GM19395 (cell line): ENCODE data around the gene PHRF1.

Experiments
- ATAC-seq: cut with Tn5 transposase; IDR thresholded peaks from one replicate; pipeline ENCODE4 v1.9.1; 2021; ENCODE audit warnings: mild to moderate bottlenecking, moderate library complexity; ENCODE audit not compliant: unreplicated experiment

The PHRF1 gene

GRCh38 chr11:538431-539051 lies 37.7 kb upstream of the PHRF1 start:
- no peak for ATAC-seq

DNA sequence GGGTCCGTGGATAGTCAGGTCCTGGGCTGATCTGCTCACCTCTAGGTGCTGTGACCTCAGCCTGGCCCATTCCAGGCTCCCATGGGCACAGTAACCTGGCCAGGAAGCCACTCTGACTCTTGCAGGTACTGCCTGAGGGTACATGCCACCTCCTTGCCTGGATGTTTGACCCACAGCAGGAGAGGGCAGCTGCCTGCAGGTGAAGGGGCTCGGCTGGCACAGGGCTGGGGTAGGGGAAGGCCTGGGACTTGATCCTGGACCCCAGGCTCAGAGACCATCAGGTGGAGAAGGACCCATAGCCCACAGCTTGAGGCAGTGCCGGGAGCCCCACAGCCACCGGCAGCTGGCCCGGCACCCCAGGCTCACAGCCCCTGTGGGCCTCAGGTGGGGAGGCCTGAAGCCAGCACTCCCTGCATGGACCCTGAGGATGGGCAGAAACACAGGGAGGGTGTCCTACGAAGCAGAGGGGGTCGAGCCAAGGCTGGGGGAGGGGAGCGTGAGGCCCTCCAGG lies 36.2 kb upstream of the PHRF1 start:
- ATAC-seq: no peak

DNA sequence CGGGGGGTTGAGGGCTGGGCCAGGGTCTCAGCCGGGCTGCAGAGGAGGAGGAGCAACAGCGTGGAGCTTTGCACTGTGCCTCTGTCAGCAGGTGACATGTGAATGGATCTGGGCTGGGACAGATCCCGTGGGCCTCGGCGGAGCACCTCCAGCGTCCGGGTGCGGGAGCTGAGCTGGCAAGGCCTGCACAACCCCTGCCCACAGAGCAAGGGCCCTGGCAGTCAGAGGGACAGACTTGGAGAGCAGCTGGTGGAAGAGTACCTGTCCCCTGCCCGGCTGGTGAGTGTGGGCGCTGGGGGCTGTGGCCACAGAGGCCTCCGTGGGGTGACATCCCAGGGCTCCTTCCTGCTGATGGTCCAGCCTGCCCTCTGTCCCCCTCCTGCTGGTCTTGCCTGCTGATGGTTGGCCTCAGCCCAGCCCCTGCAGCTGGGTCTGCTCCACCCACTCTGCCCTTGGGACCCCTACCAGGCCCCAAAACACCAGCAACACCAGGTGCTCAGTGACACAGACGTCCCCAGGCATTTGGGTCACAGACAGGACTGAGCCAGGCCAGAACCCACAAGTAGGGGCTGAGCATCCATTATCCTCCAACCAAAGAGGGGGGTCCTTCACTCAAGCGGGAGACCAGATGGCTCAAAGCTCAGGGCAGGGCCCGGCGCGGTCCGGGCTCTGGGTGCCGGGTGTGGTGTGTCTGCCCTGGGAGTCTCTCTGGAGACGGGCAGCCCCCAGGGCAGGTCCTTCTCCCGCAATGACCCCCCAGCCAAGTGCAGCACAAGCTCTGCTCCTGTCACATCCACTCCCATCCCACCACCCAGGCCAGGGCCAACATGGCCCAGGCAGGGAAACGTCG lies 35.5 kb upstream of the PHRF1 start:
- ATAC-seq: no peak

- no peak for ATAC-seq
These were observed 34.8 kb upstream of the PHRF1 start for GRCh38 chr11:541433-541885.

DNA sequence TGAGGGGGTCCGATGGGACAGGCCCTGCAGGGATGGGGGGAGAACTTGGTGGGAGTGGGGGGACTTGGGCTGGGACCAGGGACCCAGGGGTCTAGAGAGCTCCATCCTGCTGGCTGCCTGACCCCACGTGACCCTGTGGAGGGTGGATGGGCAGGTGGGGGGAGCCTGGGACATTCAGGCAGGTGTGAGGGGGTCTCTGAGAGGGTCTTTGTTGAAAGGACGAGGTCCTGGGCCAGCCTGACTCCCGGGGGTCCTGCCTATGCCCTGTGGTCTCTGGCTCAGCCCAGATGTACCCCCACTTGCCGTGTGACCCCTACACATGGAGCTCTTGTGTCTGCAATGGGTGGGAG lies 31.5 kb upstream of the PHRF1 start:
- no peak for ATAC-seq

- ATAC-seq: no peak
These were observed 31.1 kb upstream of the PHRF1 start for GRCh38 chr11:545171-545570.

DNA sequence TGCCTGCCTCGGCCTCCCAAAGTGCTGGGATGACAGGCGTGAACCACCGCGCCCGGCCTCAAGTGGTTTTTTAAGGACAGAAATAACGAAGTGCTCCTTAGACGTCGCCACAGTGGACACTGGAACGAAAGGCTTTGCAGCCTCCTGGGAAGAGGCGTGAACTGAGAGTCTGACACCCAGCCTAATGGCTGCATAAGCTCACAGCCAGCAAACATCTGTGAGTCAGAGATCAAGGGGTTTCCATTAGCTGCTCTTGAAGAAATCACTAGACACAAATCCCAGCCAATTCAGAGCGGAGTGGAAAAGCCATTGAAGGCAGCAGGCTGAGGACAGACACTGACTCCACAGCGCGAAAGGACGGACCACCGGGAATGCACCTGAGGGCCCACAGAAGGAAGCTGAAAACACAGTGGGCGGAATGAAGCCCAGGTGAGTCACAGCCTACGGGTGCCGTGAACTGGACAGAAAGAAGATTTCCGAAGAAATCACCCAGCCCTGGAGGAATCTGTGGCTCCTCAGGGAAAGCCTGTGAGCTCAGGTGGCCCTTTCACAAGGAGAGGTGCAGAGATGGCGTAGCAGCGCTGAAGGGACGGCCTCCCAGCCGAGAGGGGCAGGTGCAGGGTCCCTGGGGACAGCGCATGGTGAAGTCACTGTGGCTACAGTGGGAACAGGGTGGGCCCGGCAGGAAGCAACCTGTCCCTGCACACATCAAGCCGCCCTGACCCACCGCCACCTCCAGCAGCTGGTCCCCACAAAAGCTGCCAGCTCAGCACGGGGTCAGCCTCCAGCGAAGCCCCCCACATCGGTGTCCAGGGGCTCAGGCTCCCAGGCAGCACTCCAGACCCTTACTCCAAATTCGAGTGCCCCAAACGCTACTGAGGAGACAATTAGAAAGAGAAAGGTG lies 27.3 kb upstream of the PHRF1 start:
- ATAC-seq: no peak

DNA sequence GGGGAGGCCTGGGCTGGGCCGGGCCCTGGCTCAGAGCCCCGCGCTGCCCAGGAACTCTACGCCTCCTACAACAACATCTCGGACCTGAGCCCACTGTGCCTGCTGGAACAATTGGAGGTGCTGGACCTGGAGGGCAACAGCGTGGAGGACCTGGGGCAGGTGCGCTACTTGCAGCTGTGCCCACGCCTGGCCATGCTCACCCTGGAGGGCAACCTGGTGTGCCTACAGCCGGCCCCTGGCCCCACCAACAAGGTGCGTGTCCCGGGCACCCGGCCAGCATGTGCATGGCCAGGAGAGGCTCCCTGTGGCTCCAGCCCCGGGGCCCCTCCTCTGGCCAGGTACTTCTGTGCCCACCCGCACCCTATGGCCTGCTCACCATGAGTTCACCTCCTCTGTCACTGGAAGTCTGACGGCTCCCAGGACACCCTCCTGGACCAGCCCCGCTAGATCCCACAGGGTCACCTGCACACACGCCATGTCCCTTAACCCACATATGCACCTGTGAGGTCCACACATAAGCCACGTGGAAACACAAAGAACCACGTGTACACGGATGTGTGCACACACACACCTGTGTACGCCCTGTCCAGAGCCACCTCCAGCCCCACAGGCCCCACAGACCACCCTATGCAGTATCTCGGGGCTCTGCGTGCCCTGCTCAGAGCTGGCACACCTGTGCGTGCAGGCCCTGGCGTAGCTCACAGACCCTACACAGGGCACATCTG lies 26.1 kb upstream of the PHRF1 start:
- no peak for ATAC-seq

- no peak for ATAC-seq
These were observed 25.6 kb upstream of the PHRF1 start for GRCh38 chr11:550746-551085.

- ATAC-seq: no peak
These were observed 25.1 kb upstream of the PHRF1 start for GRCh38 chr11:551131-551530.

DNA sequence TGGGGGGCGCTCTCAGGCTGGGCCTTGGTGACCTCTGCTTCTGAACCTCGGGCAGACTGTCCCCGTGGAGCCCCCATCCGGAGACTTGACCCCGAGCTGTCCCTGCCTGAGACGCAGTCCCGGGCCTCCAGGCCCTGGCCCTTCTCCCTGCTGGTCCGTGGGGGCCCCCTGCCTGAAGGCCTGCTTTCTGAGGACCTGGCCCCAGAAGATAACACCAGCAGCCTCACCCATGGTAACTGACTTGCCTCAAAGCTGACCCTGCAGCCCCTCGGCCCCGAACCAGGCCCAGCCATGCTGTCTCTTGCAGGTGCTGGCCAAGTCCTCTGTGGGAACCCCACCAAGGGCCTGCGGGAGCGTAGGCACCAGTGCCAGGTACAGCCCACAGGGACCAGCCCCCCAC lies 24.7 kb upstream of the PHRF1 start:
- no peak for ATAC-seq

- no peak for ATAC-seq
These were observed 22.9 kb upstream of the PHRF1 start for GRCh38 chr11:553083-553987.

- no peak for ATAC-seq
These were observed 22.3 kb upstream of the PHRF1 start for GRCh38 chr11:553988-554340.

- no peak for ATAC-seq
These were observed 21.6 kb upstream of the PHRF1 start for GRCh38 chr11:554428-555226.

- no peak for ATAC-seq
These were observed 21.0 kb upstream of the PHRF1 start for GRCh38 chr11:555227-555779.

DNA sequence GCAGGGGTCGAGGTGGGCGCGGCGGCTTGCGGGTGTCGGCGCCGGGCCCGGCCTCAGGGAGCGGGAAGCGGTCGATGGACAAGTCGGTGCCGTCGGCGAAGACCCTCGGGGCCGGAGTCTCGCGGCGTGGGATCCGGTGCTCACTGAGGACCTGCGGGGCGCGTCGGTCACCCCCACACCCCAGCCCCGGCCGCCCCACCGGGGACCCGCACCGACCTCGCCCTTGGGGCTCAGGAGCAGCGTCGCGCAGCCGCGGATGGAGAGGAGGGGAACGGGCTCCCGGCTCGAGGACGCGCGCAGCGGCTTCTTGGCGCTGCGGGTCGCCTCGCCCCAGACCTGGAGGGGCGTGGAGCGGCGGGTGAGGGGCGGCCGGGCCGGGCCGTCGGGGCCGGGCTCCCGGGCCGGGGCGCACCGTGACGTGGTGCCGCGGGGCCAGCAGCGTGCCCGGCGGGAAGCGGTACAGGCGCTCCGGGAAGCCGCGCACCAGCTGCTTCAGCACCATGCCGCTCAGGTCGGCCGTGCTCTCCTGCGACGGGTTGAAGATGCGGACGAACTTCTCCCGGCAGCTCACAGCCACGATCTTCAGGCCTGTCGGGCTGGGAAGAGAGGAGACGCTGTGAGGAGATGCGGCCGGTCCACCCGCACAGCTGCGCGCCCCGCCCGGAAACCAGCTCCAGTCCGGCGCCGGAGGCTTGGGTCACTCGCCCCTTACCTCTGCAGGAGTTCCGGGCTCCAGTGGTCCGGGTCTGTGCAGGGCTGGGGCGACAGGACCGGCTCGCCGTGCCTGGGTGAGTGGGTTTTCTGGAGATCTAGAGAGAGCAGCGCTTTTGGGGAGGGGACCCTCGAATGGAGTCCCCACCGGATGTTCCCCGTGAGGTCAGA lies 20.2 kb upstream of the PHRF1 start:
- ATAC-seq: no peak

GRCh38 chr11:556662-557256 lies 19.5 kb upstream of the PHRF1 start:
- ATAC-seq: no peak
